A673 (cell line): ENCODE measurements around the gene SEPTIN1.

Experiments
- EZH2 ChIP-seq: fragments of 200-600 bp; sonication (generic); IDR thresholded peaks from 2 replicates; pipeline ENCODE4 v1.6.1; 2017; ENCODE audit warnings: borderline replicate concordance, low read depth, mild to moderate bottlenecking, mixed read lengths, antibody characterized with exemption, low read length; ENCODE audit not compliant: poor library complexity, severe bottlenecking
- TF ChIP-seq, protein P1 (sequence below): fragments of 300-800, 200-600 bp; sonication (generic); conservative IDR thresholded peaks from 2 replicates; pipeline ENCODE4 v1.5.1; 2017; ENCODE audit warnings: low read depth, mild to moderate bottlenecking, antibody characterized with exemption, low read length, moderate library complexity, mixed read lengths

DNA sequence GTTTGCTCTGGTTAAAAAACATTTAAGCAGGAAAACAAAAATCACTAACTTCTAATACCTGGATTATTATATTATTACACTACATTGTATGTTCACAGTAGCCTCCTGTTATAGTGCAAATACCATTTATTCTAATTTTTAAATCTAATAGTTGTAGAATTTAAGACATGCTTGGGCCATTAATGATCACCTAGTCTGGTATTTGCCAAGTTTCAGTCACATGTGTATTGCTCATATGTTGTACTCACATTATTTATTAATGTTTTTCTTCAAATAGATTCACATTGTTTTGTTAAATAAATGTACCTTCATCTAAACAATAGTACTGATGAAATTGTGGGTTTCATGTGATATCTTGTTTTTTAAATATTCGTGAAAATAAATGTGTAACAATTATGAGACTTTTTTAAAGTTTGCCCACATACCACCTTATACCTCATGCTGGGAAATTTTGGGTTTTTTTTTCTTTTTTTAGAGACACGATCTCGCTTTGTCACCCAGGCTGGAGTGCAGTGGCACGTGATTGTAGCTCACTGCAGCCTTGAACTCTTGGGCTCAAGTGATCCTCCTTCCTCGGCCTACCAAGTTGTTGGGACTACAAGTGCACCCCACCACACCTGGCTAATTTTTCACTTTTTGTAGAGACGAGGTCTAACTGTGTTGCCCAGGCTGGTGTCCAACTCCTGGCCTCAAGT is 30.9 kb upstream of the SEPTIN1 start:
- TF ChIP-seq, protein P1, sequence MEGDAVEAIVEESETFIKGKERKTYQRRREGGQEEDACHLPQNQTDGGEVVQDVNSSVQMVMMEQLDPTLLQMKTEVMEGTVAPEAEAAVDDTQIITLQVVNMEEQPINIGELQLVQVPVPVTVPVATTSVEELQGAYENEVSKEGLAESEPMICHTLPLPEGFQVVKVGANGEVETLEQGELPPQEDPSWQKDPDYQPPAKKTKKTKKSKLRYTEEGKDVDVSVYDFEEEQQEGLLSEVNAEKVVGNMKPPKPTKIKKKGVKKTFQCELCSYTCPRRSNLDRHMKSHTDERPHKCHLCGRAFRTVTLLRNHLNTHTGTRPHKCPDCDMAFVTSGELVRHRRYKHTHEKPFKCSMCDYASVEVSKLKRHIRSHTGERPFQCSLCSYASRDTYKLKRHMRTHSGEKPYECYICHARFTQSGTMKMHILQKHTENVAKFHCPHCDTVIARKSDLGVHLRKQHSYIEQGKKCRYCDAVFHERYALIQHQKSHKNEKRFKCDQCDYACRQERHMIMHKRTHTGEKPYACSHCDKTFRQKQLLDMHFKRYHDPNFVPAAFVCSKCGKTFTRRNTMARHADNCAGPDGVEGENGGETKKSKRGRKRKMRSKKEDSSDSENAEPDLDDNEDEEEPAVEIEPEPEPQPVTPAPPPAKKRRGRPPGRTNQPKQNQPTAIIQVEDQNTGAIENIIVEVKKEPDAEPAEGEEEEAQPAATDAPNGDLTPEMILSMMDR = no peak
- TF ChIP-seq EZH2 = no peak
